Activated CD4-positive, alpha-beta T cell treated with anti-CD3 and anti-CD28 coated beads, Interleukin-2, amount 50 U/mL, for 24 hours (primary cell): ENCODE data around the gene GPSM1.

ENCODE experiments used
- DNase-seq, 2 donors: peaks; one replicate each; pipeline ENCODE4 v3.0.0-alpha.2; 2020; ENCODE audit warnings: low read depth in 1 of 2, low spot score in 1 of 2

The GPSM1 gene

GRCh38 chr9:136327304-136327974 is at the start of gene GPSM1:
Gene GPSM1 (plus strand): TSS chr9:136327539. CDS start chr9:136327696, 157 bp downstream.
- no peak for DNase-seq

- no peak for DNase-seq
Observed at GRCh38 chr9:136277746-136278145, 49.6 kb upstream of the GPSM1 start.

GRCh38 chr9:136278221-136278620 is 49.1 kb upstream of the GPSM1 start:
- DNase-seq: no peak

- no peak for DNase-seq
Observed at GRCh38 chr9:136278894-136279293, 48.4 kb upstream of the GPSM1 start.

- no peak for DNase-seq
Observed at GRCh38 chr9:136279471-136279870, 47.9 kb upstream of the GPSM1 start.

- no peak for DNase-seq
Observed at GRCh38 chr9:136280535-136281315, 46.6 kb upstream of the GPSM1 start.

GRCh38 chr9:136281421-136282271 is 45.7 kb upstream of the GPSM1 start:
- no peak for DNase-seq

- no peak for DNase-seq
Observed at GRCh38 chr9:136282272-136282861, 45.0 kb upstream of the GPSM1 start.

GRCh38 chr9:136283291-136284235 is 43.8 kb upstream of the GPSM1 start:
- peak; percentile 55 to 63 for DNase-seq

- DNase-seq: no peak
Observed at GRCh38 chr9:136284311-136284710, 43.0 kb upstream of the GPSM1 start.

GRCh38 chr9:136284951-136285350 is 42.4 kb upstream of the GPSM1 start:
- no peak for DNase-seq

GRCh38 chr9:136285501-136286358 is 41.6 kb upstream of the GPSM1 start:
- DNase-seq: no peak

GRCh38 chr9:136286359-136286986 is 40.9 kb upstream of the GPSM1 start:
- DNase-seq: no peak

GRCh38 chr9:136286987-136287379 is 40.4 kb upstream of the GPSM1 start:
- no peak for DNase-seq

GRCh38 chr9:136287960-136288753 is 39.2 kb upstream of the GPSM1 start:
- DNase-seq: no peak

GRCh38 chr9:136289651-136290507 is 37.5 kb upstream of the GPSM1 start:
- no peak for DNase-seq

GRCh38 chr9:136290508-136291000 is 36.8 kb upstream of the GPSM1 start:
- DNase-seq: no peak
